CD4-positive, alpha-beta T cell treated with Interleukin-17A for 4 hours (primary cell): ENCODE data around the gene DNM3.

Experiments used
- DNase-seq: peaks from one replicate; pipeline ENCODE4 v3.0.0-alpha.2; 2020; ENCODE audit warnings: mixed read lengths

DNM3 gene

DNA sequence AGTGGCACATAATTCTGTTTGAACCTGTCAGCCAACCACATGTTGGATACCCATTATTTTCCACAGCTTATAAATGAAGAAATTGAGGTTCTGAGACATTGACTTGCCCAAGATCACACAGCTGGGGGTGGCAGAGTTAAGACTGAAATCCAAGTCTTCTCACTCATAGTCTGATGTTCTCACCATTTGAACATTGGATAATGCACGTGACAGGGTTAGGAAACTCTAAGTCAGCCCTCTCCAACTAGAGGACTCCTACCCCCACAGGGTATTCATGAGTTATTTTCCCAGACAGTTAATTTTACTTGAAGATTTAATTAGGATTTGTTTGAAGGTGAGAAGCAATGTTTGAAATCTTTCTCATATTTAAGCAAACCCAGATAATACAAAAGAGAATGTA lies 541.1 kb downstream of the DNM3 start:
- DNase-seq: no peak

GRCh38 chr1:172382990-172383389 lies 541.7 kb downstream of the DNM3 start:
- DNase-seq: no peak

DNA sequence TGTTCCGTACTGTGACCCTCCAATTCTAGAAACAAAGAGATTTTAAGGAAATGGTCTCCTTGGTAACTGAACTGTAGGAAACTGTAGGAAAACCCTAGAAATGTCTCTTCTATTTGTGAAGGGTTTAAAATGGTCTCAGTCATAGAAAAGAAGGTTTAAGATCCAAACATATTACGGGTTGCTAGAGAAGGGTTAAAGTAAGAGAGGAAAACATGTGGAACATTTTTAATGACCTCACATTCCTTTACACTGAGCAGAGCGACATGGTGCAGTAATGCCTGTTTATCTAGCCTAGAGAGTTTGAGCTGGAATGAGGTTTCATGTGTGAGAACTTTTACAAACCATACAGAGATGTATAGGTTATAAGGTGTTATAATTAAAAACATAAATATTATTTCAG lies 542.2 kb downstream of the DNM3 start:
- no peak for DNase-seq

GRCh38 chr1:172384656-172385055 lies 543.4 kb downstream of the DNM3 start:
- no peak for DNase-seq

DNA sequence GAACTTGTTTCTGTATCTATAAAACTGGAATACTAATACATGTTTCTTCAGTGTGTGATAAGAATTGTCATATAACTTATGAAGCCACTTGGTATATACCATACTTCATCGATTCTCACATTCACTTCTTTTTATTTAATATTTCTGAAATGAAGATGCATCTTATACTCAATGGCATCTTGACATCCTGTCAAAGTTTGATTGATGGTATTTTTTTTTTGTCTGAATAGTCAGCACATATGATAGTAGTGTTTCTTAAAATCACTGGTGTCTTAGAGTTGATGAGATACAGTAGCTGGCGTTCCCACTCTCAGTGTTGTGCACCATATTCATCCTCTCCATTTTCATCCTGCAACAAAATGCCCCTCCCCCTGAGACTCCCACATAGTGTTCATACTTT lies 544.7 kb downstream of the DNM3 start:
- no peak for DNase-seq

- no peak for DNase-seq
Measured at GRCh38 chr1:172388490-172388889, 547.2 kb downstream of the DNM3 start.

DNA sequence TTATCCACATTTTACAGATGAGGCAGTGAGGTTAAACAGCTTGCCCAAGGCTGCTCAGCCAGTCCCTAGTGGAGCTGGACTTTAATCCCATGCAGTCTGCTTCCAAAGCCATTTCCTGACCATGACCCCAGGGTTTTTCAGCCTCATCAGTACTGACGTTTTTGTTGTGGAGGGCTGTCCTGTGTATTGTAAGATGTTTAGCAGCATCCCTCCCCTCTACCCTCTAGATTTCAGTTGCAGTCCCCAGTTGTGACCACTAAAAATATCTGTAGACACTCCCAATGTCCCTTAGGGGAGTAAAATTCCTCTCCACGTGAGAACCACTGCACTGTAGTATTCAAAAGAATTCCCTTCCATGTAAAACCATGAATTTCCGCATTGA lies 549.0 kb downstream of the DNM3 start:
- DNase-seq: no peak

DNA sequence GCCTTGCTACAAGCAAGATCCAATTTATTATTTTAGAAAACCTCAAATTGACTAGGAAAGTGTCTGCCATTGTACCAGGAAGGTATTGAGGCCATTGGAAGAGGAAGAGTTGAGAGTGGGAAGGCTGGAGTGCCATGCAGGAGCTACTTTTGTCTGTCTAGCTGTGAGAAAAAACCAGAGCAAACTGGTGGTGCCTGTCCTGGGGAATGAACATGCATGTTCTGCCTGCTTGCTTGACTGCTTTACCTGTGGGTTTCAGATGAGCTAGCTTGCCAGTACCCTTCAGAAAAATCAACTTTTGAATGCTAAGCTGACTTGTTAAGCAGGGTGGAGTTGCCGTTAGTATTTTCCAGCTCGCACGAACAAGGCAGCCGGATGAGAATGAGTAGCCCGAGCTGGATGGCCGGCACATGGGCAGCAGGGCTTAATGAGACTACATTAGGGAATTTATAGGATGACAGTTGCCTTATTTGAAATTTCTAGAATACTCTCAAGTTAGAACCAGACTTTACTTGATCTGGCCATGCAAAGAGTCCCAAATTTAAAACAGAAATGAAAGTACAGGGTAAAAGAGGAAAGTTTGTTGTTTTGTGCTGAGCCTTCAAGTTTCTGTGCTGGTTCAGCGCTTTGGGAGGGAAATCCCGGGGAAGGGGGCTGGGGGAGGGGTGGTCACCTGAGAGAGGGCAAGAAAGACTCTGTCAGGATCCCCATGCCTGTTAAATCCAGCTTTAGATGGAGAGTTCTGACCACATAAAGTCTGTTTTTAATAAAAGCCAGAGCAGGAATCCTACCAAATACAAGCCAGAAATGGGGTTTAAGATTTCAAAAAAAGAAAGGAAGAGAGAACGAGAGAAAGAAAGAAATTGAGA lies 549.6 kb downstream of the DNM3 start:
- no peak for DNase-seq

DNA sequence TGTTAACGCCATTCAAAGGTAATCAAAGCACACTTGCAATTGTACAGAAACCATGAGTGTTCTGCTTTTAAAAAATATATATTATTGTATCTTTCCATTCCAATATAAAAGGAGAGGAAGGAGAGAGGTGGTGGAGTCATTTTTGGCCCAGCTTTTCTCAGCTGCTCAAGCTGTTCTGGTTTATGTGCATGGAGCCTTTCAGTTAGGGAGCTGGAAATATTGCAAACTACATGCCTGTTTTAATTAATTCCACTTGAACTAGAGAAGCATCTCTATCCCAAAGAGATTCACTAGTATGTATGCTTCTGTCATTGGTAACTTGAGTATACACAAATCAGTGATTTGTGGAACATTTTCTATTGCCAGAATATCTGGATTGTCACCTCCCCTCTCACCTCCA lies 550.7 kb downstream of the DNM3 start:
- no peak for DNase-seq

GRCh38 chr1:172393354-172393753 lies 552.1 kb downstream of the DNM3 start:
- DNase-seq: no peak

GRCh38 chr1:172394141-172394751 lies 552.9 kb downstream of the DNM3 start:
- peak; percentile 78 for DNase-seq

DNA sequence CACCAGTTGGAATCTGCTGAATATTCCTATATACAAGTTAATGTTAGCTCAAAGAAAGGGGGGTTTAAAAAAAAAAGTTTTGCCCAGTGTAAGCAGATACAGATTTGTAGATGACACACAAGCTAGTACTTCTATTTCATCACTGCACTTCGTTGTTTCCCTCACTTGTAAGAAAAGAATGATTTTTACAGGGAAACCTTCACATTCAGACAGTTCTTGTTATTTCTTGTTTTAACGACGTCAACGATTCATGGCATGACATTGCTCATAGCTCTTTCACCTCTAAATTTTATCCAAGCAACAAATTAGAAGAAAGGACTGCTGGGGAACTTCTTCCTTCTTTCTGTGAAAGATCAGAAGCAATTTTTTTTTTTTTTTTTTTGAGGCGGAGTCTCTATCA lies 553.5 kb downstream of the DNM3 start:
- DNase-seq: no peak

DNA sequence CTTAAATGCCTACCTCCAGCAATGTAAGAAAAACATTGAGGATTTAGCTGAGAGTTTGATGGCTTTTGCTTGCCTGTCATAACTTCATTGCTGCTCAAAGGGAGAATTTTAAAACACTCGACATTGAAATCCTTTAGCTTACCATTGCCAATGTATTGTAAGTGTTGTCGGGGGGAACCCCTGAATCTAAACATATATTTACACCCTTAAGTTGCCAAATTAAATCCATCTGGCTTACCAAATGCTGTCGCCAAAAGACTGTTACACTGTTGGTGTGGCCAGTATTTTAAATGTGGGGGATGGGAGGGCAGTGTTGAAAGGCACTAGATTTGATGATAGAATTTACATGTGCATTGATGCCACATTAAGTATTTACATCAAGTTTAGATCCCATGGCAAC lies 554.3 kb downstream of the DNM3 start:
- no peak for DNase-seq

DNA sequence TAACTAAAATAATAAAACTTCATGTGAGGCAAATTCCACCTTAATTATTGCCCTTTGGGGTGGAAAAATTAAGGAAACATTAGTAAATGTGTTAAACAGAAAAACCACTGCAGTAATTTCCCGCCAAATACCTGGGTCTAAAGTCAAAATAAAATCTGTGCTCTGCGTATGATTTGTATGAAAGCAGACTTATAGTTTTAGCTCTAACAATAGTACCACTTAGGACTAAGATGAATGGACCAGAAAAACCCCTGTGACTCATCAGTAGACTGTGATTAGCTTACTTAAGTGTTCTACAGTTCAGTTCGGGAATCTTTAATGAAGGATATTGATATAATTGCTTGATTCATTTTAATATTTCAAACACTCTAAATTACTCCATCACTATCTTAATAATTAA lies 555.9 kb downstream of the DNM3 start:
- DNase-seq: no peak

DNA sequence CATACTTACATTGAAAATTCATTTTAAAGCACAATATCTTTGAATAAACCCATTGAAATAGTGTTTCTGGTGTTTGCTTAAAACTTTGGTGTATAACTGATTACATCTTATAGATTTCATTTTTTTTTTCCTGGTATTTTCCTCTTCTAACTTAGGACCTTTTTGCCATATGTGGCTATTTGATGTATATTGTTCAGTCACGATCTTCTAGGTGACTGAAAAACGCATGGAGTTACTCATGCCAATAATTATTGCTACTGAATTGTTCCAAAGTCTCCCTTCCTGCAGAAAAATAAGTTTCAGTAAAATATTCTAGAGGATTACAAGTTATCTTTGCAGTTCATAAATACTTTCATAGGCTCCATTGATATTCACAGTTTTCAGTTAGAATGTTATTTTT lies 556.3 kb downstream of the DNM3 start:
- no peak for DNase-seq

DNA sequence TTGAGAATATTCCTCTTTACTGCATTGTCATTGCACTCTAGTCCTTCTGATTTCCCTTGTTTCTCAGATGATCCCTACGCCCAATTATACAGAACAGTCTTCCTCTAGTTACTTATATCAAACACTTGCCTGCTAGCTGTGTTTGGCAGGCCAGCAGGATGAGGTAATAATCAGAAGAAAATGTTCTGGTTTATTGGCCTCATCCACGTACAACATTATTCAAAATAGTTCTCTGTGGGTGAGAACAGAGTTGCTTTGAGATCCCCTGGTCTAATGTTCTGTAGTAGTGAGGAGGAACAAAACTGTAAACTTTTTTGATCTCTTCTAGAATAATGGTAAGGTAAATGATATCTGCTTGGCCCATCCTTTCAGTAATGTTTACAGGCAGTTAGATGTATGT lies 556.9 kb downstream of the DNM3 start:
- DNase-seq: no peak

DNA sequence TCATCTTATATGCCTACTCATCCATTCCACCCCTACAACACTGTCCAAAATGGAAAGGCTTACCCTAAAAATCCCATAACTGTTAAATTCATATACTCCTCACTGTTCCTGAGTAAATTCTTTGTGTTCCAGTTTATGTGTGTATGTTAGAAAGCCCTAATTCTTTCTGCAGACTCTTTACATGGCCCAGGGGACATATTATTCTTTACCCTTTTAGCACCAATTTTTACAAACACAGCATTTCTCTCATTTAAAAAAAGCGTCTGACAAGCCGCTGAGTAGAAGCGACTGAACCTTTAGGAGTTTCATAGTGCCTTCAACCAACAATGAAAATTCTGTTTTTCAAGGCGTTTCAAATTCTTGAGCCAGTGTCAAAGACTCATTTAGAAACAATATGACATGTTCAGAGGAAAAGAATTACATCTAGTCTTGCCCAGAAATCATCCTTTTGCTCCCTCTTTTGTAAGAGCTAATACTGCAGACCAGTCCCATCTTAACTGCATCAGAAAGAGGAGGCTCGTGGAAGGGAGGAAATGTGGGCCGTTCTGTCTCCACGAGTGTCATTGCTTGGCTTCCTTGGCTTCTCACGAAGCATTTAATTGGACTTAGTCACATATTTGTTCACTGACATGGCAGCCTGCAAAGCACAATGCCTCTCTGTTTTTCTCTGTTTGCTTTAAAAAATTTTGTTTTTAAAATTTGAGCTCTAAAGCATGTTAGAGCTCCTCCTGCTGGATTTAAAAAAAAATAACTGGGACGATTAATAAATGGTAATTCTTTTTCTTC lies 557.9 kb downstream of the DNM3 start:
- DNase-seq: peak; percentile 63

DNA sequence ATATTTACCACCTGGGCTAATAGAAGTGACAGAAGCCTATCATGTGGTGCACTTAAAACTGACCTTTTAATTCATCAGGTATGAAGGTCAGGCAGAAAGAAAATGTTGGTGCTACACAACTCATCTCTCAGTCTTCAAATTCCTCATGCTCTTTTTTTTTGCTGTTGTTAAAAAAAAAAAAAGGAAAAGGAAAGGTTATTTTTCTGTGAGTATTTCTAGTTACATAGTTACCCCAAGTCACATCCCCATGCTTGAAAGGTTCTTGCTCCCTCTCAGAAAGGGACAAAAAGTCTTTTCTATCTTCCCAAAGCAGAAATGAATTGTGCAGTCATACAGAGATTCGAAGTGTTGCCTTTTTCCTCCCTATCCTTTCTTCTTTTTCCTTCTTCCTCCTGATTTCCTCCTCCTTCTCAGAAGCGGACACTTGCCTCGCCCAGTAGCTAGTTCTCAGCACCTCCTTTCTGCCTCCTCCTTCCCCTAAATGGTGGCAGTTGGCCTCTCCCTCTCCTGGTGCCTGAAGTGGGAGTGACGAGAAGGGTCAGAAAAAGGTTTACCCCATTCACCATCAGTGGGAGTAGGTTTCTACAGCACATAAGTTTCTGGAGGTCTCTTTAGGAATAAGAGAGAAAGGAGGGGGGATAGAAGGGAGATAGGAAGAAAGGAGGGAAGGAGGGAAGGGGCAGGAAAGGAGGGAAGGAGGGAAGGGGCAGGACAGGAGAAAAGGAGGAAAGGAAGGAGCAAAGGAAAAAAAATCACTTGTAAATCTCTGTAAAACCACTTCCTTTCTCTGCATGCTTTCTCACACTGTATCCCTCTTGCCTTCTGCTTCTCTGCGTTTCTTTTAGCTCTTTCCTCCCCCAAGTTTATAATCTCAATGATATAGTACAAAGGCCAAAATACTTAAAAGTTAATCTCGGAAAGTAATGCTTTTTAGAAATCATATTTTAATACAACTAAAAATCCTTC lies 558.7 kb downstream of the DNM3 start:
- DNase-seq: no peak

GRCh38 chr1:172400722-172401105 lies 559.4 kb downstream of the DNM3 start:
- no peak for DNase-seq

- DNase-seq: no peak
Measured at GRCh38 chr1:172401477-172401876, 560.2 kb downstream of the DNM3 start.

GRCh38 chr1:172401892-172402291 lies 560.6 kb downstream of the DNM3 start:
- peak; percentile 23 for DNase-seq

- DNase-seq: no peak
Measured at GRCh38 chr1:172402878-172403569, 561.7 kb downstream of the DNM3 start.
